GM18870 (cell line): Measurements from ENCODE around the gene KCNMB4.

Experiments used
- ATAC-seq: cut with Tn5 transposase; IDR thresholded peaks from one replicate; pipeline ENCODE4 v1.9.1; 2021; ENCODE audit warnings: moderate library complexity; ENCODE audit not compliant: unreplicated experiment

KCNMB4 gene, protein sequence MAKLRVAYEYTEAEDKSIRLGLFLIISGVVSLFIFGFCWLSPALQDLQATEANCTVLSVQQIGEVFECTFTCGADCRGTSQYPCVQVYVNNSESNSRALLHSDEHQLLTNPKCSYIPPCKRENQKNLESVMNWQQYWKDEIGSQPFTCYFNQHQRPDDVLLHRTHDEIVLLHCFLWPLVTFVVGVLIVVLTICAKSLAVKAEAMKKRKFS

DNA sequence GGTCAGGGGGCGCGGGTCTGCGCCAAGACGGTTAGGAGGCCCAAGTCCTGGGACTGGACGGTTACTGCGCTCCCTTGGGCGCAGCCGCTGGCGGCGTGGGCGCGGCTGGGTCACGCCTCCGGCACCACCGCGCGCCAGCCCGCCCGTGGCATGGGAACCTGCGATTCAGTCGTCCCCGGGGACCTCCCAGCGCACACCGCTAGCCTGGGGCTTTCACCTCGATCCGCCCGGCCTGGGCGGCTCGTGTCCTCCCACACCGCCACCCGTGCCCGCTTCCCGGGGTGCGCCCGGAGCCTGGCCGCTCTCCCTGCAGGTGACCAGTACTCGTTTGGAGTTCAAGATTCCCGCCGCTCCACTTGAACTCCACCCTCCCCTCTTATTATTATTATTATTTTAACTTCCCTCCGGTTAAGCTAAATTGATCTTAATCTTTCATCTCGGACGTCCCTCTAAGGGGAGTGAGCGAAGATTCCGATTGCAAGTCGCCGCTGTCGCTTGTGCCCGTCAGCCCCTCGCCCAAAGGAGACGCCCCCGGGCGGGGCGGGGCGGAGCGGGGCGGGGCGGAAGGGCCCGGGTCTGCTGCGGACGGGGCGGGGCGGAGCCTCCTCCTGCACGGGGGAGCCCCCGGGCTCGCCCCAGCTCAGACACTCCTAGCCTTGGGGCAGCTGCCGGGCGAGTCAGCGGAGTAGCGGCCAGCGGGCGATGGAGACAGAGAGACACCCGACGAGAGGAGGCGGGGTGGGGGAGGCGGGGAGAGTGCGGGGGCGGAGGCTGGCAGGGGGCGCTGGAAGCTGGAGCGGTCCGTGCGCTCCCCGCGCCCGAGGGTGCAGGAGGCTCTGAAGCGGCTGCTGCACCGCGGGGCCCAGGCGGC is at the start of gene KCNMB4:
Gene KCNMB4, plus strand, starts transcription at position 643 of the 871 bp plus-strand sequence. CDS start 445 bp downstream, outside the sequence.
- peak; percentile 48 for ATAC-seq

DNA sequence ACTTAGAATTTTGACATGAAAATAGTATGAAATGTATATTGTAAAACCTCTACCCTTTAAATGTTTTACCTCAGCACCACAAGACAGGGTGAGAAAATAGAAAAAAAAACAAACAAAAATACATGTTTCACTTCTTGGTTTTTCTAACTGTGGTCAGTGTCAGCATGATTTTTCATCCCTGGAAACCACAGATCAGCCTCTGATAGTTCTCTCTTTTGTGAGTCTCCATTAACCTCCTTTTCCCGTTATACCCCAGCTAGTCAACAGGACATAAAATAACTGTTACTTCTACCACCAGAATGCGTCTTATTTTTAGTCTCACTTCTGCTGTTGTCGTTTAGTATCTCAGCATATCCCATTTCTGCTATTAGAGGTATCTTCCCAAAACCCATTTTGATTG is 48.3 kb upstream of the KCNMB4 start:
- peak; percentile 98 for ATAC-seq

DNA sequence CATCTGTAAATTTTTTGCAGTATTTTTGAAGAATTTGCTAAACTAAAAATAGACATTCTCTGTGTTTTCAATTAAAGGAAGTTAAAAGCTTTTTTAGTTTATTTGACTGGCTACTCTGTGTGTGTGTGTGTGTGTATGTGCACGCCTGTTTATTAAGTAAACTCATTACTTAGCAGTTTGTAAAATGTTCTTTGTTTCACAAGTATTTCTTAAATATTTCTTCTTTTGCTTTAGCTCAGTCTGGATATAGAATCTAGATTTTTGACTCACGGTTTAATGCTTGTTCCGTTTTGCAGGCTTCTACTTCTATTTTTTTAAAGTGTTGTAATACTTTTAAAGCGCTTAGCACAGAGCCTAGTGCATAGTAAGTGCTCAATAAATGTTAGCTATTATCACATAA is 46.5 kb upstream of the KCNMB4 start:
- no peak for ATAC-seq

DNA sequence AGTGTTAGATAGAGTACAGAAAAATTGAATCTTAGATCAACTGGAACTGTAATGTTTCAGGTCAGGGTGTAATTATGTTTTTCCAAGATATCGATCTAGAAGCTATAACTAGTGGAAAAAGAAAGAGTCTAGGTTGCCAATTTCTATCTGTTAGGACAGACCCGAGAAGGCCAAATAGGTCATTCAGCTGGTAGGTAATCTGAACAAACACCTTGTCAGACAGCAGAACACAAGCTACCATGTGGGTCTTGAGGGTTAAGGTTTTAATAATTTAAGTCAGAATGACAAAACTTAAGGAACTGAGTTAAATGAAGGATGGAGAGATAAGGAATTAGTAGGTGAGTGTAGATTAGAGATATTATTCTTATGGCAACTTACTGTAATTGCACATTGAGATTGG is 44.9 kb upstream of the KCNMB4 start:
- ATAC-seq, result no peak

DNA sequence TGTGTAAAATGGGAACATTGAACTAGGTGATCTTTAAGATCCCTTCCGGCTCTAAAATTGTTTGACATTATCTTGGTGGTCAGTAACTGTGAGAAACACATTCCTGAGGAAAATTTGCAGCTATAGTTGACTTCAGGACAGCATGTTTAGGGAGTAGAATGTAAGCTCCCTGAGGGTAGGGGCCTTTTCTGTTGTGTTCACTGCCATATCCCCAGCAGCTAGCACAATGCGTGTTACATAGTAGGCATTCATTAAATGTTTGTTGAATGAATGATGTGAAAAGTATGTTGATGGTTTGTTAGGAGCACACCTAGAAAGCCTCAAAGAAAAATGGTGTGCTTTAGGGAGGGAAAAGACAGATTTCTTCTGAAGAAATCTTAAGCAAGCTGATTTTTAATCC is 38.5 kb upstream of the KCNMB4 start:
- ATAC-seq, result no peak

DNA sequence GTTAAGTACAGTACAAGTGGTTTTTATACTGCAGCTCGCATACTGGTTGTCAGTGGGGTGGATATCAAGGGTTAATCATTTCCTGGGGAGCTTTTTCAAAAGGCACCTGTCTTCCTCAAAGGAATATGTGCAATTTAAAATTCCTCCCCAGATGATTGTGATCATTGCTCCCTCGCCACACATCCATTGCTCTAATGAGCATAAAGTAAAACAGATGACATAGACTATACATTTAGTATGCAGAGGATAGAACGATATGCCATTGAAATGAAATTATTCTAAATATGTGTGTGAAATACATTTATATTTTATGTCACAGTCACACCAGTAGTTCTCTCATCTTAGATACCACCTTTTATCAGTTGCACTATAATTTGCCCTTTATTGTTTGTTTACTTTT is 36.4 kb upstream of the KCNMB4 start:
- ATAC-seq, result no peak

DNA sequence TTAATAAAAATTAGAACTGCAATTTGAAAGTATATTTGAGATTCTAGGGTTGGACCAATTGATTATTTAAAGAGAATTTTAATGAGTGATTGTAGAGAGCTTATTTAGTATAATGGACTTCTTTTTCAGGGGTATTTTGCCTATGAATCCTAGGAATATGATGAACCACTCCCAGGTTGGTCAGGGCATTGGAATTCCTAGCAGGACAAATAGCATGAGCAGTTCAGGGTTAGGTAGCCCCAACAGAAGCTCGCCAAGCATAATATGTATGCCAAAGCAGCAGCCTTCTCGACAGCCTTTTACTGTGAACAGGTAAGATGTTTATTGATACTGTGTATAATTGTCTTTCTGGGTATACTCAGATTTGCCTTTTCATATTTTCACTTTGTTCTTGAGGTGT is 35.9 kb upstream of the KCNMB4 start:
- no peak for ATAC-seq

DNA sequence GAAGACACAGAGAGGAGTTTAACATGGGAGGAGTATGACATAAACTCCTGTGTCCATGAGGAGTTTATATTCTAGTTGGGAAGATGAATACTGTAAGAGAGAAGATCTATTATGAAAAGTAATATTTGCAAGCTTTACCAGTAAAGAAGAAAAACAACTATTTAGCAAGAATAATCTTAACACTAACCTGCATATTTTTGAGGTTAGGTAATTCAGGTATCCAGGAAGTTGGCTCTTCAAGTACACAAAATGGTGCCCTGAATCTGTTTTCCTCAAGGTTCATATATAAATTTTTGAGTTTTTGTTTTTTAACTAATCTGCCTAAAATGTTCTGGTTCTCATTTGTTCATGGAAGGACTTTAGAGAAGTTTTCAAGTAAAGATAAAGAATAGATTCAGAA is 33.9 kb upstream of the KCNMB4 start:
- no peak for ATAC-seq

DNA sequence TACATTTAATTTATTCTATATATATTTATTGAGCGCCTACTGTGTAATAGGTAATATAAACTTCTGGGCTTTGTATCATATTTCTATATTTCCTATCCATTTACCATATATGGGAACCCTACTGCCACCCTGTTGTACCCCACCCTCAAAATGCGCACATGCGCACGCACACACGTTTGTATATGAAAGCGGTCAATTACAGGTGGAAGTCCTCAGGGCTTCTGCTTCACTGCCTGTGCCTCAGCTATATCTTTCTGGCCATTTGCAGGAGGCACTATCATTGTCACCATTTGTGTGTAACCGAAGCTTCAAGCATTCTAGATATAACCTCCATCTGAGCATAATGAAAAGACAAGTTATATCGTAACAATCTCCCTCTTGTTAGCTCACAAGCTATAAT is 31.3 kb upstream of the KCNMB4 start:
- no peak for ATAC-seq

DNA sequence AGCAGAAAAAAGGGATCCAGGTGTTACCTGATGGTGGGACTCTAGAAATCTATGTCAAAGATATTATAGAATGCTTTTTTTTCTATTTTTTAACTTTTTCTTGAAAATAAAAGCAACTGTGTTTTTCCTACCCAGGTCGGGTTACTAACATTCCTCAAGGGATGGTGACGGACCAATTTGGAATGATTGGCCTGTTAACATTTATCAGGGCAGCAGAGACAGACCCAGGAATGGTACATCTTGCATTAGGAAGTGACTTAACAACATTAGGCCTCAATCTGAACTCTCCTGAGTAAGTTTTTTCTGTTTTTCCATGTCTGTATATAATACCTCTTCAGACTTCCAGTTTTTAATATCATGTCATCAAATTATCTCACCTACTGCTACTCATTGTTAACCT is 27.6 kb upstream of the KCNMB4 start:
- ATAC-seq, result no peak

DNA sequence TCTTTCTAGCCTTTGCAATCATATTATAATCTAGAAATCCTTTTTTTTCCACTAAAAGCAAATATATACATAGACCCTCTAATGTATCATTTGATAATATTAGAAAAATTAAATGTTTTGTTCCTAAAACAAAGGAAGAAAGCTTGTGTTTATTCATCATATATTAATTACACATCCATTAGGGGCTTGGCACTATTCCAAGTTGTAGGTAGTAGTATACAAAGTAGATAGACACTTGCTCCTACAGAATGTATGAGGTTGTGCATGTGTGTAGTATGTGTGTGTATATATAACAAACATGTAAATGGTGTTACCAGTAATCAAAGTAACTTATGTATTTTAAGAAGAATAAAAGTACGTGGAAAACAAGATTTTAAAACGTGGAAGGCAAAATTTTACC is 15.0 kb upstream of the KCNMB4 start:
- no peak for ATAC-seq

DNA sequence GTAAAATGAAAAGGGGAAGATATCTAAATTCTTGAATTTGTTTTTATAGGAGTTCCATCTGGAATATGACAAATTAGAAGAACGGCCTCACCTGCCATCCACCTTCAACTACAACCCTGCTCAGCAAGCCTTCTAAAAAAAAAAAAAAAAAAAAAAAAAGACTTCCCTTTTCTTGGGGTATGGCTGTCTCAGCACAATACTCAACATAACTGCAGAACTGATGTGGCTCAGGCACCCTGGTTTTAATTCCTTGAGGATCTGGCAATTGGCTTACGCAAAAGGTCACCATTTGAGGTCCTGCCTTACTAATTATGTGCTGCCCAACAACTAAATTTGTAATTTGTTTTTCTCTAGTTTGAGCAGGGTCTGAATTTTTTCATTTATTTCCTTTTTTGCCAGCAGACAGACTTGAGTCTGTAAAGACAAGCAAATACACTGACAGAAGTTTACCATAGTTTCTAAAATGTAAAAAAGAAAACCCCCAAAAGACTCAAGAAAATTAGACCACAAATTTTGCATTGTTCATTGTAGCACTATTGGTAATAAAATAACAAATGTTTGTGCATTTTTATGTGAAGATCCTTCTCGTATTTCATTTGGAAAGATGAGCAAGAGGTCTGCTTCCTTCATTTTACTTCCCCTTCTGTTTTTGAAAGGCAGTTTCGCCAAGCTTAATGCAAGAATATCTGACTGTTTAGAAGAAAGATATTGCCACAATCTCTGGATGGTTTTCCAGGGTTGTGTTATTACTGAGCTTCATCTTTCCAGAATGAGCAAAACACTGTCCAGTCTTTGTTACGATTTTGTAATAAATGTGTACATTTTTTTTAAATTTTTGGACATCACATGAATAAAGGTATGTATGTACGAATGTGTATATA is 12.1 kb upstream of the KCNMB4 start:
- ATAC-seq, result no peak

DNA sequence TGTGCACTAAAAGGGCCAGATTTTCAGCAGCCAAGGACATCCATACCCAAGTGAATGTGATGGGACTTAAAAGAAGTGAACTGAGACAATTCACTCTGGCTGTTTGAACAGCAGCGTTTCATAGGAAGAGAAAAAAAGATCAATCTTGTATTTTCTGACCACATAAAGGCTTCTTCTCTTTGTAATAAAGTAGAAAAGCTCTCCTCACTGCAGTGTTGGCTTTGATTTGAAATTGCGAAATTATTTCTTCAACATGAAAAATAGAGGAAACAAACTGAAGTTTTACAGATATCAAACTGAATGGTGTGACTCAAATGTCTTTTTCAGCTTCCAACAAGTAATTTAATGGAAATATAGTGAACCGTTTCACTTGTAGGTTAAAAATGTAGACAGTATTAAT is 11.3 kb upstream of the KCNMB4 start:
- ATAC-seq, result no peak

DNA sequence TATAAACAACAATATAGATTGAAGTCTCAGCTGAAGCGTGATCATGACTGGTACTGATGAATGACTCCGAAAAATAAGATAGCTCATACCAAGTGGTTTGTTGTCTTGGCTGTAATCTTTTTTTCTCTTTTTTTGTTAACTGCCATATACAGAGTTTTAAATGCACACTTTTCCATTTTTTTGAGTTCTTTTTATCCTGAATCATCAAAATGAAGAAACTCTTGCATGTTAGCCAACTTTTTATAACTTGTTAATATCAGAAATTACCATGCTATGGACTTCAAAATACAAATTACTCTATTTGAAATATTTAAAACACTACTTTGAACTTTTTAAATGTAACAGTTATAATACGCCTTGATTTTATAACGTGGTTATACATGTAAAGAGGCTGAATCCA is 10.1 kb upstream of the KCNMB4 start:
- no peak for ATAC-seq

DNA sequence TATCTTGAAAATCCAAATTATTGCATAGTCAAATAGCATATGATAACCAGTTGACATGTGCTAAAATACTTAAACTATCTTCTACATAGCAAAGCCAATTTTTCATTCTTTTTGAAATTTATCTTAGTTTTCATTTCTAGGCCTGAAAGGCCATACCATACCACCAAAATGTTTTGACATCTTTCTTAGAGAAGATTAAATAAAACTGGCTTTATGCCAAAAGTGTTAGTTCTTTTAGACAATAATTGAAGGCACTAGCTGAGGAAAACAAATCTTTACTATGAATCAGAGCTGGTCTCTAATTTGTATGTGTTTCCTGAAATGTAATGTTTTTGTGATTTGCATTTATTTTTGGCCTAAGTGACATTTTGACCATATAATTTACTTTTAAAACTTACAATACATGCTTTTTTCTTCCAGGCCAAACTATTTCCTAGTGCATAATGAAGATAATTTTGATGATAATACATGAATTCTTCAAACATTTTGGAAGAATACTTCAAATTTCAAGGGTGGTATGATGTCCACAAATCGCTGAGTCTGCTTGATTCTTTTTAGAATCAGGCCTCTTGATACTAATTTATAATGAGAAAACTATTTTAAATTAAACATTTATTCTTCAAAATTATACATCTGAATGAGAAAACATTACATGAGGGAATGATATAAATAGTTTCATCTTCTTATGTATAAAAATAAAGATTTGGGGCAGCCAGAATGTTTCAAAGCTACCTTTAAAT is 6.5 kb upstream of the KCNMB4 start:
- ATAC-seq, result no peak

DNA sequence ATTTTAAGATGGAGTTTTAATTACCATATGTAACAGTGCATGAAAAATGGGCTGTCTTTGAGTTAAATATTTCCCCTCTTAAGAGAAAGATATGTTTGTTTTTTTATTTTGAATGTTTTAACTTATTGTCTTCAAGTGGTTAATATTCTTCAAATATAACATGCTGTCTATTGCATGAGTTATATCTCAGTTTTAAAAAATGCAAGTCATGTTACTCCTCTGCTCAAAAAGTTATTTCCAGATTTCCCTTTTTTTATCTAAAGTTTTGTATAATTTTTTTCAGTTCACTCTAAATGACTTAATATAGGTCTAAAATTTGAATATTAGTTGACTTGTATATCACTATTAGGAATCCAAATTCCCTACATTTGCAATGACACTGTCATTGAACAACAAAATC is 5.9 kb upstream of the KCNMB4 start:
- no peak for ATAC-seq

DNA sequence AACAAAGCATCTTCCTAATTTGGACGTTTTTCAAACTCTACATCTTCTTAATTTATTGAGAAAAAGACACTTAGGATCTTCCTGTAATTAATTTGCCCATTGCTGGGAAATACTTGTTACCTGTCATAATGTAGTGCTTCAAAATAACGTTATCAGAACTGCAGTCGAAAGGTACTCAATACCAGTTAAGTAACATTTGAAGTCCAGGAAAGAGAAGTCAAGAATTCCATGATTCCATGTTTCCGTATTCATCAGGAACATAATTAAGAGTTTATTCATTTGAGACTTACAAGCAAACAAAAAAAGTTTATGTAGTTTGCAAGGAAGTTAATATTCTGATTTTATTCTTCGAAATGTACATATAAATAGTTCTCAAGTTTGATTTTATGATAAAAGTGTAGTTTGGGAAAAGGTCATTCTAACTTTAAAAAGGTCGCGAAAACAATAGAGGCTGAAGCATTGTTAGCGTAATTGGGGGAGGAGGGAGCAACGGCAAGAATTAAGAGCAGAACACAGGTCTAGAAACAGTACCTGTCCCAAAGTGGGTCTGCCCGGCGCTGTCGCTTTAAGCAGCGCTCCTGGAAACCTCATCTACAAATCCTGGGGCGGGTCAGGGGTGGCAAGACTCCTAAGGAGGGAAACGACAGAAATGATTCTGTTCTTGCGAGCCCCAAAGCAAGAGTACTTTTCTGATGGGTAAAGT is 1.2 kb upstream of the KCNMB4 start:
- ATAC-seq, result no peak

DNA sequence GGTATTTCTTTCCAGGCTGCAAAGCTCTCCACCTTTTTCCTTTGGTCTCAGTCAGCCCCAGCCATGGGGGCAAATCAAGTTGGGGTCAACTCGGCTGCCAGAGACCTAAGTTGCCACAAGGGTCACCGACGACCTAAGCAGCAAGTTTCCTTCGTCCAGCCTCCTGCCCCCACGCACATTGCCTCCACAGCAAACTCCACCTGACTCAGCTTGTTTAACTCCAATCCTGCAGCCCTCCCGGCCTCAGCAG is 767 bp upstream of the KCNMB4 start:
- no peak for ATAC-seq

DNA sequence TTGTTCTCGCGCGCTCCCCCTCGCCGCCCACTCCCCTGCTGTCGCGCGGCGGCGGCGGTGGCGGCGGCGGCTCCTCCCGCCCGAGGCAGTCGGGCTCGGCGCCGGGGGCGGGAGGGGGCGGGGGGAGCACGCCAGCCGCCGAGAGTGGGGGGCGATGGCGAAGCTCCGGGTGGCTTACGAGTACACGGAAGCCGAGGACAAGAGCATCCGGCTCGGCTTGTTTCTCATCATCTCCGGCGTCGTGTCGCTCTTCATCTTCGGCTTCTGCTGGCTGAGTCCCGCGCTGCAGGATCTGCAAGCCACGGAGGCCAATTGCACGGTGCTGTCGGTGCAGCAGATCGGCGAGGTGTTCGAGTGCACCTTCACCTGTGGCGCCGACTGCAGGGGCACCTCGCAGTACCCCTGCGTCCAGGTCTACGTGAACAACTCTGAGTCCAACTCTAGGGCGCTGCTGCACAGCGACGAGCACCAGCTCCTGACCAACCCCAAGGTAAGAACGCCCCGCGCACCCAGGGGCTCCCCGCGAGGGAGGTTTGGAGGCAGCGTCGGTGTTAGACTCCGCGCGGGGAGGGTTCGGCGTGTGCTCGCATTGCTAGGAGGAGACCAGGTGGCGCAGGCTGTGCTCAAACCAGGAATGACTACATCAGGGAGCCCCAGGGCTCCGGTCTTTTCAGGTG is 629 bp downstream of the KCNMB4 start:
- ATAC-seq, result peak; percentile 39
